Smooth muscle cell (in vitro differentiated cells): ENCODE results near the gene PCBP4. TPM values are rescaled to one million over a fixed set of nuclear protein-coding genes. Genes with fewer than 3 reads are reported as not detected.

Experiments used
- DNase-seq: peaks from one replicate; lab custom pipeline; 2025; ENCODE audit not compliant: unreplicated experiment; lab: John Stamatoyannopoulos, UW
- H2AFZ ChIP-seq: fragments of 200-600 bp; sonication (generic); 2 replicates; pipeline ENCODE4 v1.6.0; 2016; ENCODE audit warnings: antibody characterized with exemption, low read depth, mild to moderate bottlenecking
- H3F3A ChIP-seq: fragments of 200-600 bp; sonication (generic); 2 replicates; pipeline ENCODE4 v1.6.0; 2017; ENCODE audit warnings: antibody characterized with exemption, low read depth
- H3K27ac ChIP-seq: fragments of 200-600 bp; sonication (generic); 2 replicates; pipeline ENCODE4 v1.5.1; 2016; ENCODE audit warnings: low read depth, mild to moderate bottlenecking
- H3K27me3 ChIP-seq: fragments of 200-600 bp; sonication (generic); 2 replicates; pipeline ENCODE4 v1.6.1; 2016; ENCODE audit warnings: low read depth, mild to moderate bottlenecking
- H3K36me3 ChIP-seq: fragments of 200-600 bp; sonication (generic); 2 replicates; pipeline ENCODE4 v1.5.1; 2016; ENCODE audit warnings: low read depth
- H3K4me1 ChIP-seq: fragments of 200-600 bp; sonication (generic); 2 replicates; pipeline ENCODE4 v1.5.1; 2016; ENCODE audit warnings: low read depth
- H3K4me2 ChIP-seq: fragments of 200-600 bp; sonication (generic); 2 replicates; pipeline ENCODE4 v1.6.0; 2016; ENCODE audit warnings: mild to moderate bottlenecking
- H3K4me3 ChIP-seq: fragments of 200-600 bp; sonication (generic); 2 replicates; pipeline ENCODE4 v1.5.1; 2016; ENCODE audit warnings: mild to moderate bottlenecking
- H3K79me2 ChIP-seq: fragments of 200-600 bp; sonication (generic); 2 replicates; pipeline ENCODE4 v1.6.0; 2016; ENCODE audit warnings: low read depth, mild to moderate bottlenecking
- H3K9ac ChIP-seq: fragments of 200-600 bp; sonication (generic); 2 replicates; pipeline ENCODE4 v1.6.0; 2016; ENCODE audit warnings: low read depth
- H3K9me3 ChIP-seq: fragments of 200-600 bp; sonication (generic); replicated peaks from 2 replicates; pipeline ENCODE4 v1.5.1; 2016; ENCODE audit warnings: low read depth
- H4K20me1 ChIP-seq: fragments of 200-600 bp; sonication (generic); 2 replicates; pipeline ENCODE4 v1.6.0; 2016; ENCODE audit warnings: low read depth
- CTCF ChIP-seq: fragments of 200-600 bp; sonication (generic); IDR thresholded peaks from 2 replicates; pipeline ENCODE4 v1.5.1; 2017; ENCODE audit warnings: borderline replicate concordance, mild to moderate bottlenecking, antibody characterized with exemption; ENCODE audit not compliant: insufficient read depth, poor library complexity, severe bottlenecking
- WGBS: methylation state at CpG from one replicate; pipeline ENCODE4 v1.1.7; 2016; ENCODE audit warnings: low lambda C conversion rate; 5-methylcytosine and 5-hydroxymethylcytosine counted together
- polyA plus RNA-seq: library from polyadenylated mRNA; unstranded; fragments of >200 nt; fragmentation: Nextera tagmentation; extraction: Ambion mirVana; gene quantifications from 2 replicates; pipeline ENCODE4 v1.2.1, GENCODE V29; 2016
- total RNA-seq: library from RNA; depleted of rRNA; stranded (reverse); fragments of >200 nt; gene quantifications from 2 replicates; pipeline ENCODE4 v1.2.3, GENCODE V29; 2014

PCBP4 gene
- total and polyA plus RNA-seq, 2 experiments from 2014 or later, result 42.6 to 81.2 TPM

GRCh38 chr3:51962854-51963530, 4.3 kb downstream of the PCBP4 start:
- Histone ChIP-seq H2AFZ (no peak overlapping the region), H3K4me3 (no peak overlapping the region), H3K36me3 (no peaks in the 10 kb centered on the region), H3K79me2 (peaks cover 36% of the 10 kb centered on the region), H3F3A (peaks cover 2% of the 10 kb centered on the region), H4K20me1 (peaks cover 41% of the 10 kb centered on the region), H3K4me2 (no peak overlapping the region), H3K4me1 (peaks cover 39% of the 10 kb centered on the region), H3K9me3 (no peaks in the 10 kb centered on the region), H3K9ac (no peak overlapping the region), H3K27ac (no peak overlapping the region), H3K27me3 (no peaks in the 10 kb centered on the region)
- 83% methylated on average over 6 of the region's 6 CpGs for WGBS
- TF ChIP-seq CTCF, result no peak
- DNase-seq, result no peak

GRCh38 chr3:51961602-51962569, 5.4 kb downstream of the PCBP4 start:
- Histone ChIP-seq H3K4me2 (no peak overlapping the region), H3K4me3 (no peak overlapping the region), H3K9ac (no peak overlapping the region), H3K27me3 (no peaks in the 10 kb centered on the region), H3K4me1 (peaks cover 38% of the 10 kb centered on the region), H3K79me2 (peaks cover 34% of the 10 kb centered on the region), H3K27ac (no peak overlapping the region), H4K20me1 (peaks cover 45% of the 10 kb centered on the region), H3K9me3 (no peaks in the 10 kb centered on the region), H3F3A (no peaks in the 10 kb centered on the region), H2AFZ (no peak overlapping the region), H3K36me3 (no peaks in the 10 kb centered on the region)
- no peak for DNase-seq
- 63% methylated on average over 9 of the region's 9 CpGs for WGBS
- no peak for TF ChIP-seq CTCF

GRCh38 chr3:51961011-51961410, 6.2 kb downstream of the PCBP4 start:
- Histone ChIP-seq H3K4me1 (peaks cover 35% of the 10 kb centered on the region), H3K27me3 (no peaks in the 10 kb centered on the region), H3K9me3 (no peaks in the 10 kb centered on the region), H3F3A (no peaks in the 10 kb centered on the region), H3K36me3 (no peaks in the 10 kb centered on the region), H3K4me2 (no peak overlapping the region), H3K27ac (no peak overlapping the region), H3K9ac (no peak overlapping the region), H3K4me3 (no peak overlapping the region), H4K20me1 (peaks cover 50% of the 10 kb centered on the region), H3K79me2 (peaks cover 25% of the 10 kb centered on the region), H2AFZ (no peak overlapping the region)
- DNase-seq, result no peak
- WGBS, result 97% methylated on average over 18 of the region's 18 CpGs
- TF ChIP-seq CTCF, result no peak
